ENCODE measurements around the gene TIGD7.
"Not testable (repeated sequence)": the region's sequence is repeated elsewhere in the genome, so short reads cannot be mapped to it uniquely, and the experiment has no call there.

Gene TIGD7

GRCh38 chr16:3295783-3296182 lies 9.4 kb downstream of the TIGD7 start:
- H3K36me3 ChIP-seq (ENCODE audit: insufficient read depth, low read length): peaks cover 10% of the 10 kb centered on the region
- H3K4me1 ChIP-seq (ENCODE audit: insufficient read depth, low read length): no peaks in the 10 kb centered on the region
- H3K9ac ChIP-seq (ENCODE audit: low read depth, low read length): no peak overlapping the region
- H3K9me3 ChIP-seq (ENCODE audit: control insufficient read depth, insufficient read depth, low read length): peaks cover 12% of the 10 kb centered on the region

DNA sequence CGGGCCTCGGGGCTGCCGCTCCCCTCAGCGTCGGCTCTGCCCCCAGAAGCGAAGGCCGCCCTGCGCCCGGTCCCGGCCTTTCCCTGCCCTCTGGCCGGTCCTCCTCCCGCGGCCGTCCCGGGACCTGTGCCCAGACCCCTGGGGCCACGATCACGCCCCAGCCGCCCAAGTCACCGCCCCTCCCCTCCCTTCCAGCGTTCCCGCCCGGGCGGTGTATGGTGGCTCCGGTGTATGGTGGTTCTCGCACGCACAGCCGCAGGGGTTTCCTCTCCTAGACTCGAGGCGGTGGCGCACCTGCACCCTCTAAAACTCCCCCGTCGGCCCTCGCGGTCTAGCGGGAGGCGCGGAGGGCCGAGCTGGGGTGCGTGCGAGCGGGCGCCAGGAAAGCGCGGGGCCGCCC lies 10.0 kb downstream of the TIGD7 start:
- H3K36me3 ChIP-seq (ENCODE audit: insufficient read depth, low read length): peaks cover 16% of the 10 kb centered on the region

GRCh38 chr16:3292604-3293003 lies 12.6 kb downstream of the TIGD7 start:
- Histone ChIP-seq H3K9me3 (ENCODE audit: control insufficient read depth, insufficient read depth, low read length) (peaks cover 30% of the 10 kb centered on the region), H3K9ac (ENCODE audit: low read depth, low read length) (no peak overlapping the region), H3K36me3 (ENCODE audit: insufficient read depth, low read length) (peaks cover 35% of the 10 kb centered on the region), H3K4me1 (ENCODE audit: insufficient read depth, low read length) (no peaks in the 10 kb centered on the region)

More for the DNA sequence above, 10.0 kb downstream of the TIGD7 start:
- no peaks in the 10 kb centered on the region for H3K4me1 ChIP-seq (ENCODE audit: insufficient read depth, low read length)
- peaks cover 16% of the 10 kb centered on the region for H3K9me3 ChIP-seq (ENCODE audit: control insufficient read depth, insufficient read depth, low read length)
- H3K9ac ChIP-seq (ENCODE audit: low read depth, low read length): no peak overlapping the region

GRCh38 chr16:3289998-3290673 lies 15.1 kb downstream of the TIGD7 start:
- peaks cover 46% of the 10 kb centered on the region for H3K36me3 ChIP-seq (ENCODE audit: insufficient read depth, low read length)
- H3K4me1 ChIP-seq (ENCODE audit: insufficient read depth, low read length): peaks cover 2% of the 10 kb centered on the region; the same call in 1 of the 2 replicates
- H3K9ac ChIP-seq (ENCODE audit: low read depth, low read length): no peak overlapping the region
- peaks cover 48% of the 10 kb centered on the region for H3K9me3 ChIP-seq (ENCODE audit: control insufficient read depth, insufficient read depth, low read length)

DNA sequence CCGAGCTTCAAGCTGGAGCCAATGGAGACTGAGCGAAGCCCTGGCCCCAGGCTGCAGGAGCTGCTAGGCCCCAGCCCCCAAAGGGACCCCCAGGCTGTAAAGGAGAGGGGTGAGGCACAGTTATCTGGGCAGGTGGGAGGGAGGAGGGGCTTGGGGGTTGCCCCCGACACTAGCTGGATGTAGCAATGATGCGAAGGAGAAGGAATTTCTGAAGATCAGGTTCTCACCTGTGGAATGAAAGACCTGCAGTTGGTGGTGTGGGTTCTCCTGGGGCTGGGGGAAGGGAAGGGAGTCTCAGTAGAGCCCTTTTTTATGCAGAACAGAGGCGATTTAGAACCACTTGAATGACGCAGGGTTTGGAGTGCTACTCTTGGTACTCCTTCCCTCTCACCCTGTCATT lies 20.1 kb downstream of the TIGD7 start:
- Histone ChIP-seq H3K9me3 (ENCODE audit: control insufficient read depth, insufficient read depth, low read length) (peaks cover 38% of the 10 kb centered on the region), H3K9ac (ENCODE audit: low read depth, low read length) (peak overlapping the region; percentile 89), H3K36me3 (ENCODE audit: insufficient read depth, low read length) (peaks cover 32% of the 10 kb centered on the region), H3K4me1 (ENCODE audit: insufficient read depth, low read length) (peaks cover 2% of the 10 kb centered on the region; the same call in 1 of the 2 replicates)

- peaks cover 25% of the 10 kb centered on the region for H3K9me3 ChIP-seq (ENCODE audit: control insufficient read depth, insufficient read depth, low read length)
- H3K36me3 ChIP-seq (ENCODE audit: insufficient read depth, low read length): peaks cover 18% of the 10 kb centered on the region; the same call in 1 of the 2 replicates
- peaks cover 2% of the 10 kb centered on the region; the same call in 1 of the 2 replicates for H3K4me1 ChIP-seq (ENCODE audit: insufficient read depth, low read length)
- peak overlapping the region; percentile 89 for H3K9ac ChIP-seq (ENCODE audit: low read depth, low read length)
Measured at GRCh38 chr16:3283543-3284447, 21.4 kb downstream of the TIGD7 start.

DNA sequence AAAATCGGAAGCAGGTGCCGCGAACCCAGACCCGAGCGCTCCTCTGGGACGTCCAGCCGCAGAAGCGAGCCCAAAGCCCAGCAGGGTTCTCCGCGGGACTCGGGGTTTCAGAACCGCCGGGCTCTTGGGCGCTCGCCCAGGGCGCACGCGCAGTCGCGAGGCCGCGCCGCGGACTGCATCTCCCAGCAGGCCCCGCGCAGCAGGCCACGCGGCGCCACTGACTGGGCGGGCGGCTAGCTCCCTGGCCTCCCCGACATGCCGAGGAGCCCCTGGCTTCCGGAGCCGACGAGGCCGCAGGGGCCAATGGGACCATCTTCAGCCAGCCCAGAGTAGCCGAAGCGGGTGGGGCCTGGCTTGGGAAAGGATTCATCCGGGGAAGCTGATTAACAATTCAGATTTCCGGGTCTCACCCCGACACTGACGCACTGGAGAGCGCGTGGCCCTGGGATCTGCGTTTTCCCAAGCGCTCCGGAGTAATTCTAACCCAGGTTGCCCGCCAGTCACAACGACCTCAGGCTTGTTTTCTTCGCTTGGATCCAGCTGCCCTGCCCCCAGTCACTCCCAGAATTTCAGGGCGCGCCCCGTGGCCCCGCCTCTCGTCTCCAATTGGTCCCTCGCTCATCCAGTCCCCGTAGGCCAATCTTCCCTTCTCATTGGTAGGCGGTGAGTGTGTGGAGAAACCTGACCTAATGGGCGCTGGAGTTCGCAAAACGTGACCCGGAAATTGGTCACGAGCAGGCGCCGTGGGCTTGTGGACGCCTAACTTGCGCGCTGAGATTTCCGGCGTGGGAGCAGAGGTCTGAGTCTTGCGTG lies 22.3 kb downstream of the TIGD7 start, which contains the start of gene ZNF263:
ZNF263 (plus strand) TSS at position 762 of the 813 bp plus-strand sequence. CDS start 328 bp downstream, outside the sequence.
- H3K4me1 ChIP-seq (ENCODE audit: insufficient read depth, low read length): peaks cover 2% of the 10 kb centered on the region; the same call in 1 of the 2 replicates
- peaks cover 13% of the 10 kb centered on the region; the same call in 1 of the 2 replicates for H3K36me3 ChIP-seq (ENCODE audit: insufficient read depth, low read length)
- peak within 1 kb of the TSS; percentile 89 for H3K9ac ChIP-seq (ENCODE audit: low read depth, low read length)
- peaks cover 20% of the 10 kb centered on the region for H3K9me3 ChIP-seq (ENCODE audit: control insufficient read depth, insufficient read depth, low read length)

- Histone ChIP-seq H3K9ac (ENCODE audit: low read depth, low read length) (peak overlapping the region; percentile 89), H3K4me1 (ENCODE audit: insufficient read depth, low read length) (peaks cover 2% of the 10 kb centered on the region; the same call in 1 of the 2 replicates), H3K9me3 (ENCODE audit: control insufficient read depth, insufficient read depth, low read length) (peaks cover 15% of the 10 kb centered on the region), H3K36me3 (ENCODE audit: insufficient read depth, low read length) (peaks cover 11% of the 10 kb centered on the region; the same call in 1 of the 2 replicates)
Measured at GRCh38 chr16:3282103-3282729, 23.0 kb downstream of the TIGD7 start.

DNA sequence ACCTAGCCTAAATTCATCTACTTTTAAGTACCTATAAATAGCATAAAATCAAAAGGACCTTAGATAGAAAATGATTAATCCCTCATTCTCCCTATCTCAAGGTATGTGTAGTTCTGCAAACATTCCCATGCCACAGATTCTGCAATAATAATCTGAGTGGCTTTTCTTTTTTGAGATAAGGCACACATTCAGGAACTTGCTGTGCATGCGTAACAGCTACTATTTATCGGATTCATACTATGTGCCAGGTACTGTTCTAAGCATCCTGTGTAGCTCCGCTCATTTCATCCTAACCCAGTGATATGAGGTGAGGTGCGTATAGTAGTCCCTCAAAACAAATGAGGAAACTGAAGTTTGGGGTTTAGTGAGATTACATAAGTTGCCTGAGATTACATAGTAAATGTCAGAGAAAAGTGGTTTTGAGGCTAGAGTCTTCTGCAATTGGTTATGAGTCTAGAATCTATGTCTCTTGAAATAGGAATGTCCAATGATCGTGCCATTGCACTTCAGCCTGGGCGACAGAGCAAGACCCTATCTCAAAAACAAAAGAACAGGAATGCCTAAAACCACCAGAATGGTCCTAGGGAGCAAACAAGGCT lies 23.9 kb downstream of the TIGD7 start:
- Histone ChIP-seq H3K9me3 (ENCODE audit: control insufficient read depth, insufficient read depth, low read length) (peaks cover 7% of the 10 kb centered on the region), H3K36me3 (ENCODE audit: insufficient read depth, low read length) (peaks cover 7% of the 10 kb centered on the region; the same call in 1 of the 2 replicates), H3K4me1 (ENCODE audit: insufficient read depth, low read length) (peaks cover 2% of the 10 kb centered on the region; the same call in 1 of the 2 replicates), H3K9ac (ENCODE audit: low read depth, low read length) (no peak overlapping the region)

GRCh38 chr16:3276679-3277078 lies 28.6 kb downstream of the TIGD7 start:
- no peak overlapping the region for H3K9ac ChIP-seq (ENCODE audit: low read depth, low read length)
- no peaks in the 10 kb centered on the region for H3K9me3 ChIP-seq (ENCODE audit: control insufficient read depth, insufficient read depth, low read length)
- H3K4me1 ChIP-seq (ENCODE audit: insufficient read depth, low read length): no peaks in the 10 kb centered on the region
- no peaks in the 10 kb centered on the region; the same call in 1 of the 2 replicates for H3K36me3 ChIP-seq (ENCODE audit: insufficient read depth, low read length)

DNA sequence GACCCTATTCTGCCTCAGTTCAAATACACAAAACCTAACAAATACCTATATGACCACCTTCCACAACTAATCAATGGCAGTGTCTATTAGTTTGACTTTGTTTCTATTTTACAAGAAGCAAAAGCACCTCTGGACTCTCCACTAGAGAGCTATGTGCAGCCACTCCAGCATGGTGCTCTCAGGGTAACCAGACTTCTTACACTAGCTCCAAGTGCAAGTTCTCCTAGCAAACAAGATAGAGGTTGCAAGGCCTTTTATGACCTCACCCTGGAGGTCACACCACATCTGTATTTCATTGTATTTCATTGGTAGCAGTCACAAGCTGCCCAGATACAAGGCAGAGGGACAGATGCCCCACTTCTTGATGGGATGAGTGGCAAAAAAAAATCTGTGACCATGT lies 30.3 kb downstream of the TIGD7 start:
- Histone ChIP-seq H3K9me3 (ENCODE audit: control insufficient read depth, insufficient read depth, low read length) (no peaks in the 10 kb centered on the region), H3K4me1 (ENCODE audit: insufficient read depth, low read length) (no peaks in the 10 kb centered on the region), H3K36me3 (ENCODE audit: insufficient read depth, low read length) (no peaks in the 10 kb centered on the region; the same call in 1 of the 2 replicates), H3K9ac (ENCODE audit: low read depth, low read length) (no peak overlapping the region)

DNA sequence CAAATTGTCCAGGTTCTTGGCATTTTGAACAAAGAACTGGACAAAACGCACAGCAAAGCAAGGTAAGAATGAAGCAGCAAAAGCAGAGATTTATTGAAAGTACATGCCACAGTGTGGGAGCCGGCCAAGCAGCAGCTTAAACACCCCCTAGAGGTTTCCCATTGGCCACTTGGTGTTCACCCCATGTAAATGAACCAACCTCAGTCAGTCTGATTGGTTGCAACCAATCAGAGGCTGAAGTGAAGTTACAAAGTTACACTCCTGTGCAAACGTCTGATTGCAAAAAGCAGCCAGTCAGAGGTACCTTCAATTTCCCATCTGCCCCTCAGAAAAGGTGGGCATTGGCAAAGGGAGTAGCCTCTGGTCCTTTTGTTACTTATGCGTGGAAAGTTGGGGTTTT lies 30.7 kb downstream of the TIGD7 start:
- Histone ChIP-seq H3K4me1 (ENCODE audit: insufficient read depth, low read length) (no peaks in the 10 kb centered on the region), H3K36me3 (ENCODE audit: insufficient read depth, low read length) (no peaks in the 10 kb centered on the region; the same call in 1 of the 2 replicates), H3K9ac (ENCODE audit: low read depth, low read length) (no peak overlapping the region), H3K9me3 (ENCODE audit: control insufficient read depth, insufficient read depth, low read length) (no peaks in the 10 kb centered on the region)

- H3K36me3 ChIP-seq (ENCODE audit: insufficient read depth, low read length); H3K9ac ChIP-seq (ENCODE audit: low read depth, low read length); H3K9me3 ChIP-seq (ENCODE audit: control insufficient read depth, insufficient read depth, low read length); H3K4me1 ChIP-seq (ENCODE audit: insufficient read depth, low read length): not testable (repeated sequence)
Measured at GRCh38 chr16:3271281-3271680, 33.9 kb downstream of the TIGD7 start.

All from ES-I3 (cell line).